GM23338 (cell line): ENCODE measurements around the gene OR52D1. TPM values are rescaled to one million over a fixed set of nuclear protein-coding genes. Genes with fewer than 3 reads are reported as not detected.

Source experiments
- ATAC-seq: fragments of 200-7000 bp; cut with Tn5 transposase; 3 replicates; pipeline ENCODE4 v1.9.1; 2020
- DNase-seq: peaks from one replicate; pipeline ENCODE4 v3.0.0-alpha.2; 2015; ENCODE audit warnings: low spot score
- H2AFZ ChIP-seq: fragments of 200-600 bp; sonication (generic); 2 replicates; pipeline ENCODE4 v1.8.0; 2016; ENCODE audit warnings: antibody characterized with exemption, mild to moderate bottlenecking, moderate library complexity
- H3F3A ChIP-seq: fragments of 200-600 bp; sonication (generic); replicated peaks from 2 replicates; pipeline ENCODE4 v1.8.0; 2017; ENCODE audit warnings: antibody characterized with exemption, mixed run types, low read depth
- H3K27ac ChIP-seq: fragments of 200-600 bp; sonication (generic); 2 replicates; pipeline ENCODE4 v1.6.1; 2016; ENCODE audit warnings: low read depth
- H3K27me3 ChIP-seq: fragments of 200-600 bp; sonication (generic); 2 replicates; pipeline ENCODE4 v1.8.0; 2016; ENCODE audit warnings: mild to moderate bottlenecking, mixed run types, moderate library complexity; ENCODE audit not compliant: insufficient read depth
- H3K36me3 ChIP-seq: fragments of 200-600 bp; sonication (generic); 2 replicates; pipeline ENCODE4 v1.8.0; 2016; ENCODE audit warnings: mild to moderate bottlenecking; ENCODE audit not compliant: insufficient read depth
- H3K4me1 ChIP-seq: fragments of 200-600 bp; sonication (generic); 2 replicates; pipeline ENCODE4 v1.8.0; 2016; ENCODE audit warnings: mild to moderate bottlenecking, moderate library complexity; ENCODE audit not compliant: insufficient read depth
- H3K4me2 ChIP-seq: fragments of 200-600 bp; sonication (generic); 2 replicates; pipeline ENCODE4 v1.7.1; 2017; ENCODE audit warnings: mixed run types
- H3K4me3 ChIP-seq: fragments of 200-600 bp; sonication (generic); 2 replicates; pipeline ENCODE4 v1.6.1; 2016; ENCODE audit warnings: mixed run types
- H3K79me2 ChIP-seq: fragments of 200-600 bp; sonication (generic); replicated peaks from 2 replicates; pipeline ENCODE4 v1.8.0; 2017; ENCODE audit warnings: mild to moderate bottlenecking; ENCODE audit not compliant: insufficient read depth
- H3K9me2 ChIP-seq: fragments of 200-600 bp; sonication (generic); 2 replicates; pipeline ENCODE4 v1.8.0; 2017; ENCODE audit not compliant: insufficient read depth
- H4K20me1 ChIP-seq: fragments of 200-600 bp; sonication (generic); replicated peaks from 2 replicates; pipeline ENCODE4 v1.8.0; 2017; ENCODE audit warnings: mild to moderate bottlenecking; ENCODE audit not compliant: insufficient read depth
- H3K27ac Mint-ChIP-seq: 2 replicates; pipeline ENCODE4 v1.8.0; 2020; ENCODE audit warnings: inconsistent platforms, mild to moderate bottlenecking, moderate library complexity, mixed read lengths
- H3K27me3 Mint-ChIP-seq: 3 replicates; pipeline ENCODE4 v1.8.0; 2022; ENCODE audit warnings: low read depth, mild to moderate bottlenecking, moderate library complexity, mixed read lengths, inconsistent platforms; ENCODE audit not compliant: insufficient read depth, poor library complexity
- H3K36me3 Mint-ChIP-seq: 3 replicates; pipeline ENCODE4 v1.8.0; 2021; ENCODE audit warnings: low read depth, mild to moderate bottlenecking, inconsistent platforms, moderate library complexity, mixed read lengths
- H3K4me1 Mint-ChIP-seq: 3 replicates; pipeline ENCODE4 v1.8.0; 2020; ENCODE audit warnings: mild to moderate bottlenecking, inconsistent platforms, mixed read lengths
- H3K4me3 Mint-ChIP-seq: 3 replicates; pipeline ENCODE4 v1.8.0; 2021; ENCODE audit warnings: moderate library complexity, mild to moderate bottlenecking, inconsistent platforms, mixed read lengths
- H3K9me3 Mint-ChIP-seq: 3 replicates; pipeline ENCODE4 v1.8.0; 2020; ENCODE audit warnings: moderate library complexity, mild to moderate bottlenecking, inconsistent platforms, mixed read lengths
- CREB1 ChIP-seq: fragments of 250-450 bp; sonication (Bioruptor Pico); IDR thresholded peaks from 2 replicates; pipeline ENCODE4 v1.5.0; 2020; ENCODE audit warnings: low read depth, mild to moderate bottlenecking, moderate library complexity
- CTCF ChIP-seq, 2 experiments: fragments of 200-600 bp in 1 of 2; sonication (generic) in 1 of 2; conservative IDR thresholded peaks; 2 replicates each; pipeline versions ENCODE4 v1.5.1 to v1.6.1; 2016 to 2017; ENCODE audit warnings: antibody characterized with exemption in 2 of 2, low read depth in 2 of 2, mild to moderate bottlenecking in 2 of 2, moderate library complexity in 1 of 2
- ETS1 ChIP-seq: IDR thresholded peaks from 2 replicates; pipeline ENCODE4 v1.6.1; 2016; ENCODE audit warnings: antibody characterized with exemption
- EZH2phosphoT487 ChIP-seq: fragments of 200-600 bp; sonication (generic); IDR thresholded peaks from one replicate; pipeline ENCODE4 v1.8.1; 2018; ENCODE audit warnings: antibody characterized with exemption; ENCODE audit not compliant: unreplicated experiment
- JUNB ChIP-seq: IDR thresholded peaks from one replicate; pipeline ENCODE4 v1.6.1; 2016; ENCODE audit warnings: antibody characterized with exemption; ENCODE audit not compliant: unreplicated experiment
- REST ChIP-seq: IDR thresholded peaks from one replicate; pipeline ENCODE4 v1.6.1; 2018; ENCODE audit warnings: antibody characterized with exemption; ENCODE audit not compliant: unreplicated experiment
- STAT1 ChIP-seq: IDR thresholded peaks from one replicate; pipeline ENCODE4 v1.6.1; 2016; ENCODE audit warnings: antibody characterized with exemption; ENCODE audit not compliant: unreplicated experiment
- ZNF462 ChIP-seq: fragments of 250-450 bp; sonication (Bioruptor Pico); IDR thresholded peaks from 2 replicates; pipeline ENCODE4 v1.5.0; 2020; ENCODE audit warnings: mild to moderate bottlenecking, moderate library complexity
- polyA plus RNA-seq: library from polyadenylated mRNA; unstranded; fragments of >200 nt; fragmentation: Nextera tagmentation; extraction: Ambion mirVana; gene quantifications from 2 replicates; pipeline ENCODE4 v1.2.1, GENCODE V29; 2016
- total RNA-seq: library from RNA; depleted of rRNA; stranded (reverse); fragments of >200 nt; shearing (Covaris generic); gene quantifications from 2 replicates; pipeline ENCODE4 v1.2.3, GENCODE V29; 2014

OR52D1 gene
- total and polyA plus RNA-seq, 2 experiments from 2014 or later = not detected

GRCh38 chr11:5514841-5515240 is 26.4 kb downstream of the OR52D1 start:
- Mint-ChIP-seq H3K4me1 (peaks cover 7% of the 10 kb centered on the region), H3K36me3 (no peaks in the 10 kb centered on the region), H3K4me3 (no peak overlapping the region), H3K9me3 (no peaks in the 10 kb centered on the region), H3K27me3 (peaks cover 2% of the 10 kb centered on the region), H3K27ac (no peak overlapping the region)
- H3K79me2 ChIP-seq = no peaks in the 10 kb centered on the region
- no peaks in the 10 kb centered on the region for H3K36me3 ChIP-seq
- H3F3A ChIP-seq = no peaks in the 10 kb centered on the region
- no peak for ATAC-seq
- H4K20me1 ChIP-seq = no peaks in the 10 kb centered on the region
- no peak overlapping the region for H3K4me2 ChIP-seq
- TF ChIP-seq EZH2phosphoT487 = no peak
- TF ChIP-seq JUNB = no peak
- no peak for TF ChIP-seq ETS1
- H3K4me1 ChIP-seq = no peaks in the 10 kb centered on the region
- H3K27me3 ChIP-seq = no peaks in the 10 kb centered on the region
- no peak overlapping the region for H3K4me3 ChIP-seq
- no peak overlapping the region for H2AFZ ChIP-seq
- H3K27ac ChIP-seq = no peak overlapping the region
- DNase-seq = no peak
- H3K9me2 ChIP-seq = no peaks in the 10 kb centered on the region

GRCh38 chr11:5516599-5516998 is 28.1 kb downstream of the OR52D1 start, which contains the start of gene UBQLNL:
UBQLNL (minus strand) TSS chr11:5516699; CDS start chr11:5516441, 258 bp downstream.
- H4K20me1 ChIP-seq = no peaks in the 10 kb centered on the region
- H3F3A ChIP-seq = no peaks in the 10 kb centered on the region
- no peak within 1 kb of the TSS for H3K27ac Mint-ChIP-seq
- no peak within 1 kb of the TSS for H3K27ac ChIP-seq
- H2AFZ ChIP-seq = no peak within 1 kb of the TSS
- H3K27me3 Mint-ChIP-seq = peaks cover 2% of the 10 kb centered on the region
- DNase-seq (no peak), ATAC-seq (no peak)
- no peaks in the 10 kb centered on the region for H3K36me3 Mint-ChIP-seq
- peaks cover 7% of the 10 kb centered on the region for H3K4me1 Mint-ChIP-seq
- no peaks in the 10 kb centered on the region for H3K4me1 ChIP-seq
- no peaks in the 10 kb centered on the region for H3K9me2 ChIP-seq
- no peaks in the 10 kb centered on the region for H3K36me3 ChIP-seq
- no peak within 1 kb of the TSS for H3K4me2 ChIP-seq
- H3K27me3 ChIP-seq = no peaks in the 10 kb centered on the region
- H3K4me3 Mint-ChIP-seq = no peak within 1 kb of the TSS
- no peak within 1 kb of the TSS for H3K4me3 ChIP-seq
- H3K79me2 ChIP-seq = no peaks in the 10 kb centered on the region
- H3K9me3 Mint-ChIP-seq = no peaks in the 10 kb centered on the region
- TF ChIP-seq STAT1 = no peak
- TF ChIP-seq EZH2phosphoT487 = no peak
- no peak for TF ChIP-seq CREB1 (CRISPR knock-in tag)
- TF ChIP-seq ZNF462 (CRISPR knock-in tag) = no peak
- TF ChIP-seq CTCF (conservative IDR thresholded peaks at IDR 0.05; ENCODE audit: low read depth in 2 of 2) = no peak
- no peak for TF ChIP-seq REST
- TF ChIP-seq JUNB = no peak
